NT2/D1 (cell line): ENCODE data around the gene LGI4.

Source experiments
- DNase-seq: peaks from one replicate; pipeline ENCODE4 v3.0.0-alpha.2; 2011; ENCODE audit warnings: low read depth, low spot score
- H3K27me3 ChIP-seq: 2 replicates; pipeline ENCODE4 v1.6.0; 2011; ENCODE audit warnings: mild to moderate bottlenecking; ENCODE audit not compliant: insufficient read length, insufficient read depth
- H3K36me3 ChIP-seq: 2 replicates; pipeline ENCODE4 v1.6.1; 2011; ENCODE audit warnings: mild to moderate bottlenecking, low read length, mixed read lengths; ENCODE audit not compliant: insufficient read depth, insufficient read length
- H3K4me1 ChIP-seq: 2 replicates; pipeline ENCODE4 v1.5.1; 2011; ENCODE audit not compliant: insufficient read depth, insufficient read length
- H3K4me3 ChIP-seq: 2 replicates; pipeline ENCODE4 v1.5.1; 2011; ENCODE audit warnings: low read depth; ENCODE audit not compliant: insufficient read length
- H3K9ac ChIP-seq: 2 replicates; pipeline ENCODE4 v1.6.0; 2011; ENCODE audit warnings: low read depth; ENCODE audit not compliant: insufficient read length
- H3K9me3 ChIP-seq: 2 replicates; pipeline ENCODE4 v1.5.1; 2011; ENCODE audit warnings: mild to moderate bottlenecking, low read length; ENCODE audit not compliant: insufficient read depth
- SUZ12 ChIP-seq: IDR thresholded peaks from 2 replicates; pipeline ENCODE4 v1.6.1; 2011; ENCODE audit not compliant: insufficient read length, insufficient read depth; ENCODE audit errors: extremely low read depth
- YY1 ChIP-seq: IDR thresholded peaks from 2 replicates; pipeline ENCODE4 v1.6.1; 2011; ENCODE audit not compliant: insufficient read length, insufficient read depth
- ZNF274 ChIP-seq: IDR thresholded peaks from 2 replicates; pipeline ENCODE4 v1.6.1; 2011; ENCODE audit warnings: mild to moderate bottlenecking, low read depth, low read length

The LGI4 gene

GRCh38 chr19:35100588-35101533 is 34.0 kb downstream of the LGI4 start:
- no peak overlapping the region for H3K4me3 ChIP-seq
- H3K9ac ChIP-seq: peak overlapping the region; percentile 10
- no peak for DNase-seq
- H3K27me3 ChIP-seq: no peaks in the 10 kb centered on the region
- H3K9me3 ChIP-seq: peaks cover 3% of the 10 kb centered on the region; the same call in 1 of the 2 replicates
- TF ChIP-seq SUZ12 (no peak), ZNF274 (no peak), YY1 (no peak)
- H3K36me3 ChIP-seq: no peaks in the 10 kb centered on the region
- peaks cover 7% of the 10 kb centered on the region for H3K4me1 ChIP-seq

- no peaks in the 10 kb centered on the region for H3K9me3 ChIP-seq
- no peak overlapping the region for H3K9ac ChIP-seq
- no peak overlapping the region for H3K4me3 ChIP-seq
- peaks cover 7% of the 10 kb centered on the region for H3K4me1 ChIP-seq
- no peaks in the 10 kb centered on the region for H3K36me3 ChIP-seq
- no peak for DNase-seq
- H3K27me3 ChIP-seq: no peaks in the 10 kb centered on the region
- TF ChIP-seq YY1 (no peak), SUZ12 (no peak)
Observed at GRCh38 chr19:35099897-35100275, 35.0 kb downstream of the LGI4 start.

GRCh38 chr19:35099155-35099896 is 35.5 kb downstream of the LGI4 start:
- DNase-seq: no peak
- no peaks in the 10 kb centered on the region for H3K9me3 ChIP-seq
- TF ChIP-seq ZNF274 (no peak), SUZ12 (no peak), YY1 (no peak)

GRCh38 chr19:35098413-35099049 is 36.3 kb downstream of the LGI4 start:
- no peak for DNase-seq
- no peaks in the 10 kb centered on the region for H3K9me3 ChIP-seq
- H3K4me3 ChIP-seq: no peak overlapping the region
- H3K36me3 ChIP-seq: no peaks in the 10 kb centered on the region
- H3K4me1 ChIP-seq: peaks cover 7% of the 10 kb centered on the region
- no peaks in the 10 kb centered on the region for H3K27me3 ChIP-seq
- H3K9ac ChIP-seq: no peak overlapping the region
- no peak for TF ChIP-seq ZNF274
- no peak for TF ChIP-seq SUZ12
- TF ChIP-seq YY1: no peak

More at GRCh38 chr19:35099155-35099896, 35.5 kb downstream of the LGI4 start:
- no peaks in the 10 kb centered on the region for H3K36me3 ChIP-seq
- H3K9ac ChIP-seq: no peak overlapping the region
- no peak overlapping the region for H3K4me3 ChIP-seq
- no peaks in the 10 kb centered on the region for H3K27me3 ChIP-seq
- H3K4me1 ChIP-seq: peaks cover 7% of the 10 kb centered on the region

GRCh38 chr19:35095667-35096368 is 39.0 kb downstream of the LGI4 start:
- DNase-seq: no peak
- no peaks in the 10 kb centered on the region for H3K27me3 ChIP-seq
- no peak overlapping the region for H3K4me3 ChIP-seq
- H3K4me1 ChIP-seq: peaks cover 5% of the 10 kb centered on the region
- no peak for TF ChIP-seq YY1
- TF ChIP-seq SUZ12: no peak
- no peak for TF ChIP-seq ZNF274
- H3K9ac ChIP-seq: no peak overlapping the region
- H3K9me3 ChIP-seq: no peaks in the 10 kb centered on the region
- H3K36me3 ChIP-seq: no peaks in the 10 kb centered on the region

- DNase-seq: no peak
- peaks cover 6% of the 10 kb centered on the region for H3K4me1 ChIP-seq
- no peaks in the 10 kb centered on the region for H3K27me3 ChIP-seq
- no peaks in the 10 kb centered on the region for H3K36me3 ChIP-seq
- no peaks in the 10 kb centered on the region for H3K9me3 ChIP-seq
- H3K9ac ChIP-seq: no peak overlapping the region
- no peak overlapping the region for H3K4me3 ChIP-seq
- TF ChIP-seq ZNF274 (no peak), SUZ12 (no peak), YY1 (no peak)
Observed at GRCh38 chr19:35094656-35095055, 40.2 kb downstream of the LGI4 start.
